Duodenal mucosa (tissue), 2 donors: ENCODE measurements around the gene SMPD4.
"Not testable (repeated sequence)": the region's sequence is repeated elsewhere in the genome, so short reads cannot be mapped to it uniquely, and the experiment has no call there.

Experiments
- H3K27ac ChIP-seq: one replicate; pipeline ENCODE4 v1.7.0; 2013; ENCODE audit warnings: low read depth, low read length
- H3K27me3 ChIP-seq, 2 donors: one replicate each; pipeline ENCODE4 v1.7.0; 2013; ENCODE audit warnings: low read length in 2 of 2, control low read depth in 1 of 2; ENCODE audit not compliant: insufficient read depth in 2 of 2, control insufficient read depth in 1 of 2
- H3K36me3 ChIP-seq, 2 donors: one replicate each; pipeline ENCODE4 v1.7.0; 2013; ENCODE audit warnings: low read length in 2 of 2, control low read depth in 1 of 2; ENCODE audit not compliant: insufficient read depth in 2 of 2, control insufficient read depth in 1 of 2
- H3K4me1 ChIP-seq, 2 donors: one replicate each; pipeline ENCODE4 v1.7.0; 2013; ENCODE audit warnings: low read length in 2 of 2, control low read depth in 1 of 2; ENCODE audit not compliant: insufficient read depth in 2 of 2, control insufficient read depth in 1 of 2
- H3K4me3 ChIP-seq, 2 donors: one replicate each; pipeline ENCODE4 v1.7.0; 2013; ENCODE audit warnings: low read length in 2 of 2, low read depth in 1 of 2
- H3K9ac ChIP-seq, 2 donors: one replicate each; pipeline ENCODE4 v1.7.0; 2013; ENCODE audit warnings: low read length in 2 of 2, low read depth in 1 of 2
- H3K9me3 ChIP-seq, 2 donors: one replicate each; pipeline ENCODE4 v1.7.0; 2013; ENCODE audit warnings: low read length in 2 of 2, control low read depth in 1 of 2; ENCODE audit not compliant: control insufficient read depth in 1 of 2

Gene SMPD4

DNA sequence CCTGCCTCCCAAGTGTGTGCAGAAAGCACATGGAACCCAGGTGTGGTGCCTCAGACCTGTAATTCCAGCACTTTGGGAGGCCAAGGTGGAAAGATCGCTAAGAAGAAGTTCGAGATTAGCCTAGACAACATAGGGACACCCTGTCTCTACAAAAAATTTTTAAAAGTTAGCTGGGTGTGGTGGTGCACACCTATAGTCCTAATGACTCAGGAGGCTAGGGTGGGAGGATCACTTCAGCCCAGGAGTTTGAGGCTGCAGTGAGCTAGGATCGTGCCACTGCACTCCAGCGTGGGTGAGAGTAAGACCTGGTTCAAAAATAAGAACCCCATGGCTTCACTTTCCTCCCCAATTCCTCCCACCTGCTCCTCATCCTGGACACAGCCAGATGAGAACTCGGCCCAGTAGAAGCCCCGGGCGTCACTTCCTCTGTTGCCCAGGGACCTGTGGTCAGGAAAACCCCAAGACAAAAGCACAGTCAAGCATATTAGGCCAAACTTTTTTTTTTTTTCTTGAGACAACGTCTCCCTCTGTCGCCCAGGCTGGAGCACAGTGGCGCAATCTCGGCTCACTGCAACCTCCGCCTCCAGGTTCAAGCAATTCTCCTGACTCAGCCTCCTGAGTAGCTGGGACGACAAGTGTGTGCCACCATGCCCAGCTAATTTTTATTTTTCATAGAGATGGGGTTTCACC, 23.4 kb downstream of the SMPD4 start:
- not testable (repeated sequence) for H3K27me3 ChIP-seq, H3K4me1 ChIP-seq, H3K9ac ChIP-seq, H3K4me3 ChIP-seq, H3K9me3 ChIP-seq, H3K27ac ChIP-seq
- peaks cover 0 to 24% of the 10 kb centered on the region in 2 donors for H3K36me3 ChIP-seq

DNA sequence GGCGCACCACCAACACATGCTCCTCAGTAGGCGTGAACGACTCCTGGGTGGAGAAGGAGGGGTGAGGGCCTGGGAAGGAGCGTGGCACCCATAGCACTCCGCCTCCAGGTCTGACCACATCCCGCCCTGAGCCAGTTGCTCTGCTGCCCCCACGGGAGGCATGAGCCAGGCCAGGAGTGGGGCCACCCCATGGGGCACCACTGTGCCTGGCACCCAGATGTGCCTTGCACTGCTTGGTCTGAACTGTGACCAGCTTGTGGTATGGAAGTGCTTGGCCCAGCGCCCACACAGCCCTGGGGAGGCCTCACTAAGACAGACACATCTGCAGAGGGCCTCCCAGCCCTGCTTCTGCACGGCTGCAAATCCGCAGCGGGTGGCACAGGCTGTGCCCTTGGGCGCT, 24.0 kb downstream of the SMPD4 start:
- not testable (repeated sequence) for H3K27ac ChIP-seq, H3K9me3 ChIP-seq, H3K4me3 ChIP-seq, H3K27me3 ChIP-seq, H3K9ac ChIP-seq, H3K4me1 ChIP-seq
- peaks cover 0 to 24% of the 10 kb centered on the region in 2 donors for H3K36me3 ChIP-seq

DNA sequence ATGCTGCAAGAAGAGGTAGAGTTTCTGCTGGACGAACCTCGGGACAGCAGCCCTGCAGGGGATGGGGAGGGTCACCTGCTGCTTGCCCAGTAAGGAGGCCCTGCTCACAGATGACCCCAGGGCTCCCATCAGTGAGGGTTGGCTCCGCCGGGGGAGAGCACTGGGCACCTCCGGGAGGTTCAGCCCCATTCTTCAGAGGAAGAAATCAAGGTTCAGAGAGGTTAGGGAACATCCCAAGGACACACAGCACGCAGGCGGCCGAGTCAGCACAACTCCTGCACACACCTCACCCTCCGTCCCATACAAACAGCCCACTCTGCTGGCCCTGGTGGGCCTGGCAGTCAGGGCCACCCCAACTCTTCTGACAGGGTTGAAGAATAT, 24.8 kb downstream of the SMPD4 start:
- Histone ChIP-seq H3K4me3 (no peak overlapping the region), H3K36me3 (peaks cover 0 to 27% of the 10 kb centered on the region in 2 donors), H3K27ac (no peak overlapping the region), H3K9ac (no peak overlapping the region), H3K9me3 (no peaks in the 10 kb centered on the region), H3K4me1 (no peaks in the 10 kb centered on the region), H3K27me3 (no peaks in the 10 kb centered on the region)

DNA sequence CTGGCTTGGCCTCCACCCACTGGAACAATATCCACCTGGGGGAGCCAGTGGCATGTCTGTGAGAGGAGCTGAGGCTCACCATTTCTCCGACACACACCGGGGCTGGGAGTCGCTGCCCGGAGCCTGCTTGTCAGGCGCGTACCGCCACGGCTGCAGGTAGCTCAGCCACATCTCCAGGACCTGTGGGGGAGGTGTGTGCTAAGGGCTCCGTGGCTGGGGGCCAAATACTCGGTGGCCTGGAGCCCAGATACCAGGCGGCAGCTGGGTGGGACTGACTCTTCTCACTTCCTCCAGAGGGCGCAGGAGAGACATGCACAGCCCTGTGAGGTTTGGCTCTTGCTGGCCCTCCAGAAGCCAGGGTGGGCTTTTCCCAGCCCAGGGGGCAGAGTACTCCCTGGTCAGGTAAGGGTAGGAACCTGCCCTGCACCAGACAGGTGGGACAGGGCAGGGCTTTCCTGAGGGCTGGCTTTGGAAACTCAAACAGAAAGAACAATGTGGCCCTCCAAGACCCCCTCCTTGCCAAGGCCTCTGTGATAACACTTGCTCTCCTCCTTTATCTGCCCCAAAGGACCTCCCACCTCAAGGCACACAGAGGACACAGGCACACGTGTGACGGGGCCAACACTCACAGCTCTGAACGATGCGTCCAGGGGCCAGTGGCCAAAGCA, 25.3 kb downstream of the SMPD4 start:
- H3K27ac ChIP-seq: not testable (repeated sequence)
- peaks cover 0 to 27% of the 10 kb centered on the region in 2 donors for H3K36me3 ChIP-seq

DNA sequence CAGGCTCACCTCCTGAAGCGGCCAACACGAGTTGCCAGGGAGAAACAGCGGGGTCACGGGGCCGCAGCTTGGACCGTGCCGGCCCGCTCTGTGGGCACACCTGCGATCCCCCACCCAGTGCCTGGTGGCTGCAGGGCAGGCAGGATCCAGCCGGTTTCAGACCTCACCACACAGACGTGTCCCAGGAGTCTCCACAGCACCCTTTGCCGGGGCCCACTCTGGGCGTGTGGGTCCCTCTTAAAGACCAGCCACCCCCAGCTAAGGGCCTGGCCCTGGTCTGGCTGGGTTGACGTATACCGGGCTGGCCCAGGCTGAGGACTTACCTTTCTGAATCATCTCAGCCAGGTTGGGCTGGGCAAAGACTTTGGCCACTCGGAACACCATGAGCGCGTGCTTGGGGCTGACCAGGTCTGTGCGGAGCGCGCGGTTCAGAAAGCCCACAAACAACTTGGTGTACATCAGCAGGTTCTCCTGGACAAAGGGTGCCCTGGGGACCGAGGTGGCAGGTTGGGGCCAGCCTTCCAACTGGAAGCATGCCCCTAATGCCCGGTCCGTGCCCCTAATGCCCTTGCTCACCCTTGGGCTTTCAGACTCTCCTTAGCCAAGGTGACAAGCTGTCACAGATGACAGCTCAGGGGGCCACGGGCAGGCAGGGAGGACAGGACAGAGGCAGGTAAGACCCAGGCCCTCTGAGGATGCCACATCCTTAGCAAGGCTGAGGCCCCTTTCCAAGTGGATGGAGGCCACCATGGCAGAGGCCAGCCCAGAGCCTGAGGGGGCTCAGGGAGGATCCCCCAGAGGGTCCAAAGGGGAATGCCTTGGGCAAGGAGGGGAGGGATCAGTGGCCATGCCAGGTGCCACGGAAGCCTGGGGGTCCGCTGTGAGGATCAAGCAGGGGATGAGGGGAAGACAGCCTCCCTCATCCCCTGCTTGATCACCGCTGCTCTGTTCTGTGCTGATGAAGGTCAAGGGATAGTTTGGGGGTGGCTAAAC, 26.3 kb downstream of the SMPD4 start:
- Histone ChIP-seq H3K27me3 (no peaks in the 10 kb centered on the region), H3K36me3 (peaks cover 0 to 30% of the 10 kb centered on the region in 2 donors), H3K4me3 (no peak overlapping the region), H3K4me1 (no peaks in the 10 kb centered on the region), H3K9me3 (no peaks in the 10 kb centered on the region), H3K27ac (no peak overlapping the region), H3K9ac (no peak overlapping the region)

More for the DNA sequence above, 25.3 kb downstream of the SMPD4 start:
- not testable (repeated sequence) for H3K4me1 ChIP-seq, H3K9me3 ChIP-seq, H3K9ac ChIP-seq, H3K4me3 ChIP-seq, H3K27me3 ChIP-seq

DNA sequence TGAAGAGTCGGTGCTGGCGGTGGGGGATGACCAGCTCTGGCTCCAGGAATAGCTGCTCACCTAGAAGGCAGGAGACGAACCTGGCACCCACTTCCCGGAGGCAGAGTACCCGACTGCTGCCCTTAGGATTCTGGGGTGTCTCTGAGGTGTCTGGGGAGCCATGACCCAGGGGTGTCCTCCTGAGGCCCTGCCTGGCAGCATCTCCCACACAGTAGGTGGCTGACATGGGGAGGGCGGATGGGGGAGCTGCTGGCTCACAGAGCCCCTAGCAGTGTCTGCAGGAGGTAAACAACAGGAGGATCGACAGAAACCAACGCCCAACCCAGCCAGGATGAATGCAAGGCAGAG, 27.0 kb downstream of the SMPD4 start:
- H3K27ac ChIP-seq, H3K27me3 ChIP-seq, H3K9me3 ChIP-seq, H3K9ac ChIP-seq, H3K4me1 ChIP-seq, H3K4me3 ChIP-seq: not testable (repeated sequence)
- H3K36me3 ChIP-seq: peaks cover 0 to 26% of the 10 kb centered on the region in 2 donors

DNA sequence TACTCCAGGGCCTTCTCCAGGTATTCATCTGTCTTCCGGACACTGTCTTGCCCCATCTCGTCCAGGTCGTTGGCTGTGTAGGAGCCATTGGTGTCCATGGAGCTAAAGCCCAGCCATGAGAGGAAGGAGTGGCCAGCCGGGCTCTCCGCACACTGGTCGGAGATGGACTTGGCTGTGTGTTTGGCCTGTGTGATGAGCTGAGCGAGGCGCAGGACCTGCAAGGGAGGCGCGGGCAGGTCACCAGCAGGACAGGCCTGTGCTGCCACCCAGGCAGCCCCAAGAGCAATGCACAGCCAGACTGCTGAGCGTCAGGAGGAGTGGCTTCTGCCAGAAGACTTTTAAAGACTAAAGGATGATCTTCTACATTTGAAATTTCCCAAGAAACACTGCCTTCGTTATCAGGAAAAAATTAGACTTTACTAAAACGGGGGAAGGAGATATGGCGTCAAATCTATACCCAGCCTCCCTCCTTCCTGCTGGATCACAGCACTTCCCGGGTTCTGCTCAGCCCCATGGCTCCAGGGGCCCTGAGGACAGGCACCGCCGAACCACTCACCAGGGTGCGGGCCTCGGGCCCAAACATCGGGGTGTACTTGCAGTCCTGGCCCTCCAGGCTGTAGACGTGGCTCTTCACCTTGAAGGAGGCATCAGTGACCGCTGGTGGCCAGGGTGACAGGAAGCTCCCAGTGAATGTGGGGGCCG, 27.5 kb downstream of the SMPD4 start:
- not testable (repeated sequence) for H3K27me3 ChIP-seq, H3K27ac ChIP-seq, H3K4me1 ChIP-seq, H3K9me3 ChIP-seq, H3K4me3 ChIP-seq, H3K9ac ChIP-seq
- H3K36me3 ChIP-seq: peaks cover 0 to 25% of the 10 kb centered on the region in 2 donors

DNA sequence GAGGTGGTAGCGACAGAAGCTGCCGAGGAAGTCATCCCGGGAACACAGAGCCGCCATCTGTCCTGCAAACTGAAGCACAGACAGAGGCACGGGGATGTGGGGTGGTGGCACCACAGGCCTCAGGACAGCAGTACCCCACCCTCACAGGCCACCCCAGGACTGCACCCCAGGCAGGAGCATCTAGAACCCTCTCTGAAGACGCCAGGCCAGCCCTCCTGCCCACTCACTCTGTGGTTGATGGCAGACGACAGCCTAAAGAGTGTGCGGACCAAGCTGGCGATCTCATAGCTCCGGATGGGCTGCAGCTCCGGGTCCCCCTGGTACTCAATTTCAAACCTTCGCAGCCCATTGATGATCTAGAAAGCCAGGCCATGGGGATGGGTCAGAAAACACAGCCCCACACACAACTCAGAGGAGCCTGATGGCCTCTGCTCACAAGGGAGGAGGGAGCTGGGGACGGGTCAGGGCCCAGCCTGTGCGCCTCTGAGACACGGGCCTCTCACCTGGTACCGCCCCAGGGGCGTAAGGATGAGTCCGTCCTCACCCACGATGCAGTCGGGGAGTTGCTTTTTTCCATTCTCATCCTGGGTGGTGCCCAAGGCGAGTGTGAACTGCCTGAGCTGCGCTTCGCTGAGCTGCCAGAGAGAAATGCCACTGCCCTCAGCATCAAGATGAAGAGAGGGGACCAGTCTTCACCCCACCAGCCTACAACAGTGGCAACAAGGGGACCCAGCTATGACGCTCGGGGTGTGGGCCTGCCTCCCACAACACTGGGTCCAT, 28.4 kb downstream of the SMPD4 start:
- no peak overlapping the region for H3K9ac ChIP-seq
- no peaks in the 10 kb centered on the region for H3K27me3 ChIP-seq
- no peaks in the 10 kb centered on the region for H3K4me1 ChIP-seq

DNA sequence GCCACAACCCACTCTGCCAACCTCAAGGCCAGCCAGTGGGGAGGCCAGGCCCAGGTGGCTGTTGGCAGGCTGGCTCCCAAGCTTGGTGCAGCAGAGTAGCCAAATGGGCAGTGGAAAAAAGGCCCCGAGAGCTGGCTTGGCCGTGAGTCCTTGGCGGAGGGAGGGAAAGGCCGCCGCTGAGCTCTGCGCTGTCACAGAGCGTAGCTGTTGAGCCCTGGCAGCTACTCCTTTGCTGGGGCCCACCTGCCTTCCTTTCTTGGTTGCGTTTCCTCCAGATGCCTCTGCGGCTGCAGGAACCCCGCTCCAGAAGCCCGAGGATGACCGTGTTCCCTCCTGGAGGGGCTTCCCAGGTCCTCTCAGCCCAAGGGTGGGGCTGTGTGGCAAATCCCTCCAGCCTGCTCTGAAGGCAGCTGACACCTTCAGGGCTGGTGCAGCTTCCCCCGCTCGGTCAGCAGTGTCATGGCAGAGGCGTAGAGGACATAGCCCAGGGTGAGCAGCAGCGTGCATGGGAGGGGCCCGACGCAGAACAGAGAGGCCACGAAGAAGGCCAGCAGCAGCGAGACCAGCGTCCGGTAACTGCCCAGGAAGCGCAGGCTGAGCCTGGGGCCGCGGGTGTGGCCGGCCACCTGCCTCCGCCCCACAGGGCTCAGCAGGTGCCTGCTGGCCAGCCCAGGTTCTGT, 29.1 kb downstream of the SMPD4 start:
- H3K4me1 ChIP-seq, H3K4me3 ChIP-seq, H3K27me3 ChIP-seq, H3K27ac ChIP-seq, H3K9me3 ChIP-seq, H3K9ac ChIP-seq: not testable (repeated sequence)
- H3K36me3 ChIP-seq: peaks cover 0 to 21% of the 10 kb centered on the region in 2 donors

More for the DNA sequence above, 28.4 kb downstream of the SMPD4 start:
- peaks cover 0 to 21% of the 10 kb centered on the region in 2 donors for H3K36me3 ChIP-seq
- no peak overlapping the region for H3K4me3 ChIP-seq
- no peaks in the 10 kb centered on the region for H3K9me3 ChIP-seq
- H3K27ac ChIP-seq: no peak overlapping the region
